ENCODE results near the gene AUTS2. TPM values are rescaled to one million over a fixed set of nuclear protein-coding genes. Genes with fewer than 3 reads are reported as not detected.

The AUTS2 gene
- total RNA-seq, 1 donor from 2014 or later, result 95.3 TPM

- no peak for DNase-seq
These were observed 473.9 kb downstream of the AUTS2 start for GRCh38 chr7:70072220-70072619.

- no peak for DNase-seq
These were observed 478.1 kb downstream of the AUTS2 start for GRCh38 chr7:70076325-70076724.

GRCh38 chr7:70082099-70082611 is 483.9 kb downstream of the AUTS2 start:
- no peak for DNase-seq

GRCh38 chr7:70091362-70091761 is 493.1 kb downstream of the AUTS2 start:
- no peak for DNase-seq

- DNase-seq, result peak; percentile 14
These were observed 494.3 kb downstream of the AUTS2 start for GRCh38 chr7:70092314-70093204.

- no peak for DNase-seq
These were observed 495.1 kb downstream of the AUTS2 start for GRCh38 chr7:70093205-70093904.

- no peak for DNase-seq
These were observed 496.6 kb downstream of the AUTS2 start for GRCh38 chr7:70094831-70095230.

- DNase-seq, result no peak
These were observed 499.4 kb downstream of the AUTS2 start for GRCh38 chr7:70097645-70098044.

- DNase-seq, result no peak
These were observed 499.9 kb downstream of the AUTS2 start for GRCh38 chr7:70098133-70098561.

- DNase-seq, result no peak
These were observed 500.8 kb downstream of the AUTS2 start for GRCh38 chr7:70098905-70099672.

- no peak for DNase-seq
These were observed 506.0 kb downstream of the AUTS2 start for GRCh38 chr7:70104243-70104642.

- no peak for DNase-seq
These were observed 514.8 kb downstream of the AUTS2 start for GRCh38 chr7:70113078-70113477.

GRCh38 chr7:70113536-70113935 is 515.3 kb downstream of the AUTS2 start:
- no peak for DNase-seq

- no peak for DNase-seq
These were observed 516.5 kb downstream of the AUTS2 start for GRCh38 chr7:70114806-70115205.

- no peak for DNase-seq
These were observed 518.0 kb downstream of the AUTS2 start for GRCh38 chr7:70116244-70116643.

GRCh38 chr7:70116867-70117266 is 518.6 kb downstream of the AUTS2 start:
- no peak for DNase-seq

- no peak for DNase-seq
These were observed 522.6 kb downstream of the AUTS2 start for GRCh38 chr7:70120851-70121250.

- DNase-seq, result no peak
These were observed 533.5 kb downstream of the AUTS2 start for GRCh38 chr7:70131817-70132216.

GRCh38 chr7:70132226-70132851 is 534.1 kb downstream of the AUTS2 start:
- DNase-seq, result no peak

- DNase-seq, result no peak
These were observed 534.8 kb downstream of the AUTS2 start for GRCh38 chr7:70132852-70133690.

Measured in occipital lobe (tissue), 2 donors.